Right ventricle myocardium superior (tissue), 1 donor: ENCODE data around the gene MYOZ1. TPM values are rescaled to one million over a fixed set of nuclear protein-coding genes. Genes with fewer than 3 reads are reported as not detected.

Source experiments
- ATAC-seq: fragments of 200-7000 bp; cut with Tn5 transposase; one replicate; pipeline ENCODE4 v1.9.1; 2020; ENCODE audit warnings: mild to moderate bottlenecking; ENCODE audit not compliant: poor library complexity
- DNase-seq: peaks from one replicate; pipeline ENCODE4 v3.0.0-alpha.2; 2020
- intact Hi-C: fragments of 100-400 bp; cut with DNase I; formaldehyde crosslinking; loops from one replicate; pipeline ENCODE4 v1.11.2; 2022
- total RNA-seq: library from RNA; stranded (reverse); fragmentation: NEBNext Ultra II Directional; extraction: Animal tissue kit (Norgen Biotek cat#: 25700); gene quantifications from one replicate; pipeline ENCODE4 v1.2.1, GENCODE V29; 2021
- donor health status: DM: no; HTN: yes; CAD: no; lungs with severe emphysema.

Gene MYOZ1
- total RNA-seq, 1 donor from 2014 or later: 0.38 TPM

DNA sequence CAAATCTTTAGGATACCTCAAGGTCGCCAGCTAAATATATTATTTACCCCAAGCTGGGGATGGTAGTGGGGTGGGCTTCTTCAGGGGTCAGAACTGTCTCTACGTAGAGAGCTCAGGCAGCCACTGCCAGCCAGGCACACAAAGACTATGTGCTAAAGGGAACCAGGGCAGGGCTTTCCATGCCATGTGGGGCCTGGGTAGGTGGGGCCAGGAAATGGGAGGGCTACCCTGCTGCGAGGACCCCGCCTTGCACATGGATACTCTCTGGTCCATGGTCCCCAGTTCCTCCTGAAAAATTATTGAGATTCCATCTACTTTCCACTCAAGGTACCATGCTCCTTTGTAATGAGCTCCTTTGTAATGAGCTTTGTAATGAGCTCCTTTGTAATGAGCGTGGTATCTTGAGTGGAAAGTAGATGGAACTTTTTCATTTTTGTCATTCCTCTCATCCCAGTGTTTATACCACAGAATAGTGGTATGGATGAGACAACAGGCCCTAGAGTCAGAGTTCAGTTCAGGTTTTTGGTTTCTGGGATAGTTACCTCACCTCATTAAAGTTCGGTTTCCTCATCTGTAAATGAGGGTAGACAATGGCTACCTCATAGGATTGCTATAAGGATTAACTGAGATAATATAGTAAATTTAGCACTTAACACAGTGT, 8.7 kb upstream of the MYOZ1 start:
- DNase-seq: no peak
- intact Hi-C loops: loop anchor here (10.0 kb wide), 1 partner anchor 85 kb away; no protein-coding TSS in a partner anchor
- no peak for ATAC-seq

DNA sequence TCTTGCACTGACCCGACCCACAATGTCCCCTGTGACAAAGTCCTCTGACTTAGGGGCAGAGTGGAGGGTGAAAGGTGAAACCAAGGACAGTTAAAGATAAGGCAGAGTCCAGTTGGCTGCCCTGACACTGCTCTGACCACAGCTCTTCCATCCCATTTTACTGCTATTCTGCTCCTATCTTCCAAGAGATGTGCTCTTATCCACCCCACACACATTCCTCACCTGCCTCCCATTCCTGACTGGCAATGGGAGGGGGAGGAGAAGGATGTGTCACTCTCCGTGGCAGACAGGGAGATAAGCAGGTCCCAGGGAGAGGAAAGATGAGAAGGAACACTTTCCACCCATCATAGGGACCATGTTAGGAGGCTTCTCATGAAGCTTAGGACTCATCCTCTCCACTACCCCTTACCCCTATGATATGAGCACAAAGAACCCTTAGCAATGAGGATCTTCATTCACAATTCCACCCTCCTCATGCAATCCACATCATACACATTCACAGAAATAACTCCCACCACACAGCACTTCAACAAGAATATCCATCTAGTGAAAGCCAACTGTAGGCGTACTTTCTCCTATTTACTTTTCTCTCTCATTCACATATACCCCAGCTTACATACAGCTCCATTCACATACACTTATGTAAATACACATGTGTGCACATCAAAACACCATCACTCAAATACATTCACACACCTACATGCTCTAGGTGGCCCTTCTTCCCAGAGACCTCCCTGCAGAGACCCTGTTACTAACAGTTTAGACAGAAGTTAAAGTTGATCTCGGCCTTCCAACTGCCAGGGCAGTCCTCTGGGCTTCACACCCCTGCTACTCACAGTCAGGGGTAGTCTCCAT, 7.9 kb upstream of the MYOZ1 start:
- intact Hi-C loops: no loop called here
- ATAC-seq (peak; percentile 4), DNase-seq (no peak)

GRCh38 chr10:73647875-73648651, 6.8 kb upstream of the MYOZ1 start:
- DNase-seq (peak; percentile 54), ATAC-seq (peak; percentile 1)
- intact Hi-C loops: no loop called here

DNA sequence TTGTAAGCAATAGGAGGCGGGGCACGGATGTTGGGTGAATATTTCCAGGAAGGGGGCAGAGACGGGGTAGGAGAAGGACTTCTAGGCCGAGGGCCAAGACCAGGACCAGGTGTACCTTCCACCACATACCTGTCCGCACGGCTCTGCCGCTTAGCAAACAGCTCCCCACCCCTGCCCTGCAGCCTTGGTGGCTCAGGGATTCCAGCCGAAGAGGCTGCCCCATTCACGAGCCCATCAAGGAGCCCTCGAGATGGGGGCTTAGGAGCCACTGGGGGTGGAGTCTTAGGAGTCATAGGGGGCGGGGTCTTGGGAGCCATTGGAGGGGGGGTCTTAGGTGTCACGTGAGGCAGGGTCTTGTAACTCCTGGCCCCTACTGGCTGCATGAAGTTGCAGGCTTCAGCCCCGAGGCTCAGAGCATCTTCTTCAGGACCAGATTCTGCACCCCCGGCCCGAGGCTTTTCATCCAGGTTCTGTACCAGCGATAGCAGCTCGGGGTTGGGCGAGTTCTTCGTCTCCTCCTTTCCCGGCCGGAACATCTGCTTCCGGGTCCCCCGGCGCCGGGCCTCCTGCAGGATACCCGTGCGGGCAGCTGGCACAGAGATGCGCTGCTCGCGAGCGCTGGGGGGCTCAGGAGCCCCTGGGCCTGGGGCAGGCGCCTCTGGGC, 6.1 kb upstream of the MYOZ1 start:
- intact Hi-C loops: no loop called here
- DNase-seq (peak; percentile 76), ATAC-seq (peak; percentile 6)

- peak; percentile 5 for ATAC-seq
- DNase-seq: no peak
- intact Hi-C loops: no loop called here
Measured at GRCh38 chr10:73646598-73647041, 5.3 kb upstream of the MYOZ1 start.

DNA sequence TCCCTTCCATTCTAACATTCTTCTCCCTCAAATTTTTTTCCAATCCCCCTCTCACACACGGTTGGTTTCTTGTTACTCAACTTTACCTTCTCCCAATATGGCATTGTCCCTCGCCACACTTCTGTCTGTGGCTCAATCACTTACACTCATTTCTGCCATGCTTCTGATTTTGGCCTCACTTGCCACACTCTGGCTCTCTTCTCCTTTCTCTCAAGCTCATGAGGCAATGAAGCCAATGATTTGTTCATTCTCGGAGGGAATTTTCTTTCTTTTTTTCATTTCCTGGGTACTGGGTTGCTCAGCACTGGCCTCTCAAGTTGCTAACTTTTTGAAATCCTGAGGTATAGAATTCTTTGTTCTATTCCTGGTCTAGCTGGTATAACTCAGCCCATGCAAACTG, 4.0 kb upstream of the MYOZ1 start:
- ATAC-seq: no peak
- intact Hi-C loops: no loop called here

GRCh38 chr10:73644767-73645166, 3.5 kb upstream of the MYOZ1 start:
- ATAC-seq (no peak), DNase-seq (no peak)
- intact Hi-C loops: no loop called here

More for the DNA sequence above, 4.0 kb upstream of the MYOZ1 start:
- no peak for DNase-seq

DNA sequence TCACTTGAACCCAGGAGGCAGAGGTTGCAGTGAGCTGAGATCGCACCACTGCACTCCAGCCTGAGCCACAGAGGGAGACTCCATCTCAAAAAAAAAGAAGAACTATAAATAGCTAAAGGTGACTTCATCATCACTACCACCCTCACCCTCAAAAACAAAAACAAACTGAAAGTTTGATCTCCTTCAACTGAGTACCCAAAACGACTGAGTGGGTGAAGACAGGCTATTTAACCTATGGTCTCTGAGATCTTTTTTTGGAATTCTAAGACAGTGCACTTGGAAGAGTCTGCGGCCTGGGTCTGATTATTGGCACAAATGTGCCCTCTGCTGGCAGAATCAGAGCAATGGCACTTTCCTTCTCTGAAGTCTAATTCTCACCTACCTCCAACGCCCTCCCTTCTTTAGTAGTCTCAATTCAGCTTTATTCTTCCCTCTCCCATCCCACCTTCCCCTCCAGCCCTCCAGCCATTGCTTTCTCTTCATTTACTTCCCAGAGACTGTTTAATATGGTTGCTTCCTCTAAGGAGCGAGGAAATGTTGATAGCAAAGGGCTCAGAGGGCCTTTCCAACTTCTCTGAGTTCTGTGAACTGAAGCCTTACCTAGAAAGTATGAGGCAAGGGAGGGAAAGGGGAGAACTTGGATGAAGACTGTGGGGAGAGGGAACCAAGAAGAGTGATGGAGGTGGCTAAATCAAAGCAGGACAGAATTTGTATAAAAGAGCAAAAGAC, 2.9 kb upstream of the MYOZ1 start:
- DNase-seq (no peak), ATAC-seq (peak; percentile 40)
- intact Hi-C loops: no loop called here

- no peak for DNase-seq
- intact Hi-C loops: loop anchor here (2.0 kb wide), 1 partner anchor 115 kb away; no protein-coding TSS in a partner anchor
- no peak for ATAC-seq
Measured at GRCh38 chr10:73643362-73643761, 2.1 kb upstream of the MYOZ1 start.

- intact Hi-C loops: no loop called here
- no peak for DNase-seq
- ATAC-seq: no peak
Measured at GRCh38 chr10:73639286-73639685, 2.0 kb downstream of the MYOZ1 start.

GRCh38 chr10:73635781-73636180, 5.5 kb downstream of the MYOZ1 start:
- DNase-seq (no peak), ATAC-seq (no peak)
- intact Hi-C loops: no loop called here

- intact Hi-C loops: no loop called here
- ATAC-seq (no peak), DNase-seq (no peak)
Measured at GRCh38 chr10:73634421-73634820, 6.9 kb downstream of the MYOZ1 start.

DNA sequence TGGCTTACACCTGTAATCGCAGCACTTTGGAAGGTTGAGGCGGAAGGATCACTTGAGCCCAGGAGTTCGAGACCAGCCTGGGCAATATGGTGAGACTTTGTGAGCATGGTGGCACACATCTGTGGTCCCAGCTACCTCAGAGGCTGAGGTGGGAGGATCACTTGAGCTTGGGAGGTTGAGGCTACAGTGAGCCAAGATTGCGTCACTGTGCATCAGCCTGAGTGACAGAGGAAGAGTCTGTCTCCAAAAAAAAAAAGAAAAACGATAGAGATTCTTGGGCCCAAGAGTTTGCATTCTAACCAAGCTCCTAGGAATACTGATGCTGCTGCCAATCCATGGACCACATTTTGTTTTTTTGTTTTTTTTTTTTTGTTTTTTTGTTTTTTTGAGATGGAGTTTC, 12.1 kb downstream of the MYOZ1 start:
- ATAC-seq (no peak), DNase-seq (no peak)
- intact Hi-C loops: no loop called here

DNA sequence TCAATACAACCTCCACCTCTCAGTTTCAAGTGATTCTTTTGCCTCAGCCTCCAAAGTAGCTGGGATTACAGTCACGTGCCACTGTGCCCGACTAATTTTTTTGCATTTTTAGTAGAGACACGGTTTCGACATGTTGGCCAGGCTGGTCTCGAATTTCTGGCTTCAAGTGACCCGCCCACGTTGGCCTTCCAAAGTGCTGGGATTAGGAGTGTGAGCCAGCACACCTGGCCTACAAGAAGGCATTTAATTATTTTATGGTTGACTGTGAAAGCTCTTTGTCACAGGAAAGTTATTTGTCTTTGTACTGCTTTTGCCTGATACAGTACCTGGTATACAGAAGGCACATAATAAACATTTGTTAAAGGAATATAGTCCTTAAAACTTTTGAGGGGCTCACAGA, 12.9 kb downstream of the MYOZ1 start:
- DNase-seq (no peak), ATAC-seq (no peak)
- intact Hi-C loops: no loop called here

DNA sequence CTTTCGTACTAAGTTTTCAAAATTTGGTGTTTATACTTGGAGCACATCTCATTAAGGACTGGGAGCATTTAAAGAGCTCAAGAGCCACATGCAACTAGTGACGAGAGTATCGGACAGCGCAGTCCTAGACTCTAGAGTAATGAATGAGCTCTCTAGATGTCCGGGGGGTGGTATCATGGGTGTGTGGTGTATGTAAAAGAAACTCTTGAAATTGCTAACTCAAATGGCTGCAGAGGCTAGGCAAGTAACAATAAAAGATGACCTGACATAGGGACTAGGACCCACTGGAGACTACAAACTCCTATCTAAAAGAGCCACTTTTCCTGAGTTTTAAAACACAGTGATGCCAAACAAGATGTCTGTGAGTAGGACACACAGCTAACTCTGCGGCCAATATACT, 14.0 kb downstream of the MYOZ1 start:
- intact Hi-C loops: no loop called here
- DNase-seq (no peak), ATAC-seq (no peak)

DNA sequence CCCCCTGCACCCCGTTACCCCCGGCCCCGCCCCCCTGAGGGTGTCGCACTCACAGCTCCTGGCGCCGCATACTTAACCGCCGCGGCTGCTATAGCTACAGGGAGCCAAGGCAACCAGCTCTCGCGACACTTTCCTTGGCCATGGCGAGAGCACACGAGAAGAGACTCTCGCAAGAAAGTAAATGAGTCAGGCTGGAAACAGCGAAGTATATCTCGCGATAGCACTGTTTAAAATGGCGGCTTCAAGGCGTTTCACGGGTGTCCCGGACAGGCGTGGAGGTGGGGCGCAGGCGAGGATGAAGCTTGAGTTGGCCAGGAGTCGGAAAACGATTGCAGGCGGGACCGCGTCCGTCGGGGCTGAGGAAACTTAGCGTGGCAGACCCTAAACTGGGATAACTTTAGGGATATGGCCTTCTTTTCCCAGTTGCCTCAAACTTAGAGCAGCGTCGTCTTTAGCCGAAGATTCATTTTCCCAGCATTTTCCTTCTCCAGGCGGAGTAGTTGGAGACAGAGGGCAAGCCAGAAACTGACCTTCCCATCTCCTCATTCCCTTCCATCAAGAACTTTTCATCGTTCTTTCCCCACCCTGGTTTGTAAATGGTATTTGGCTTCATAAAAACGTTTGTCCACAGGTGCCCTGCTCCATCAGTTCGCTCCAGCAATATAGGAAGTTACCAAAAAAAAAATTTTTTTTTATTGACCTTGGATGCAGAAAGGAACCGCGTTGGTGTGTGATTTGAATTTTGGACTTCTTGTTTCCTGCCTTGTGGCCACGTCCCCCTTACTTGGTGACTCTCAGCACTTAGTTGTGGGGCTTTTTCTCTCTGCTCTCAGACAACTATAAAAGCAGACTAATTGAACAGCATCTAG, 15.2 kb downstream of the MYOZ1 start:
- ATAC-seq (peak; percentile 98), DNase-seq (peak; percentile 96)
- intact Hi-C loops: no loop called here
